ENCODE data around the gene SNTB2. TPM values are rescaled to one million over a fixed set of nuclear protein-coding genes. Genes with fewer than 3 reads are reported as not detected.

SNTB2 gene
- total RNA-seq, 1 donor from 2014 or later: 69.3 TPM

- DNase-seq (ENCODE audit: low read depth in 2 of 2): peak in 1 of 2 donors; percentile 61
Measured at GRCh38 chr16:69179328-69180010, 7.5 kb upstream of the SNTB2 start.

- no peak for DNase-seq (ENCODE audit: low read depth in 2 of 2)
Measured at GRCh38 chr16:69180011-69180338, 7.0 kb upstream of the SNTB2 start.

GRCh38 chr16:69182730-69183416 lies 4.1 kb upstream of the SNTB2 start:
- no peak for DNase-seq (ENCODE audit: low read depth in 2 of 2)

GRCh38 chr16:69187446-69188235 lies 677 bp downstream of the SNTB2 start:
- DNase-seq (ENCODE audit: low read depth in 2 of 2): peak in 1 of 2 donors; percentile 41

GRCh38 chr16:69188236-69188549 lies 1.2 kb downstream of the SNTB2 start:
- peak in 1 of 2 donors; percentile 52 for DNase-seq (ENCODE audit: low read depth in 2 of 2)

GRCh38 chr16:69188716-69189115 lies 1.8 kb downstream of the SNTB2 start:
- DNase-seq (ENCODE audit: low read depth in 2 of 2): peak in 1 of 2 donors; percentile 62

- no peak for DNase-seq (ENCODE audit: low read depth in 2 of 2)
Measured at GRCh38 chr16:69190046-69190588, 3.2 kb downstream of the SNTB2 start.

- no peak for DNase-seq (ENCODE audit: low read depth in 2 of 2)
Measured at GRCh38 chr16:69190598-69190997, 3.6 kb downstream of the SNTB2 start.

- DNase-seq (ENCODE audit: low read depth in 2 of 2): no peak
Measured at GRCh38 chr16:69191136-69191535, 4.2 kb downstream of the SNTB2 start.

GRCh38 chr16:69193855-69194254 lies 6.9 kb downstream of the SNTB2 start:
- no peak for DNase-seq (ENCODE audit: low read depth in 2 of 2)

- no peak for DNase-seq (ENCODE audit: low read depth in 2 of 2)
Measured at GRCh38 chr16:69194488-69194887, 7.5 kb downstream of the SNTB2 start.

- no peak for DNase-seq (ENCODE audit: low read depth in 2 of 2)
Measured at GRCh38 chr16:69195369-69196029, 8.5 kb downstream of the SNTB2 start.

- no peak for DNase-seq (ENCODE audit: low read depth in 2 of 2)
Measured at GRCh38 chr16:69197573-69197972, 10.6 kb downstream of the SNTB2 start.

GRCh38 chr16:69199382-69199781 lies 12.4 kb downstream of the SNTB2 start:
- no peak for DNase-seq (ENCODE audit: low read depth in 2 of 2)

- no peak for DNase-seq (ENCODE audit: low read depth in 2 of 2)
Measured at GRCh38 chr16:69201291-69201690, 14.3 kb downstream of the SNTB2 start.

- no peak for DNase-seq (ENCODE audit: low read depth in 2 of 2)
Measured at GRCh38 chr16:69201787-69202186, 14.8 kb downstream of the SNTB2 start.

GRCh38 chr16:69204172-69204571 lies 17.2 kb downstream of the SNTB2 start:
- DNase-seq (ENCODE audit: low read depth in 2 of 2): no peak

- no peak for DNase-seq (ENCODE audit: low read depth in 2 of 2)
Measured at GRCh38 chr16:69209735-69210134, 22.8 kb downstream of the SNTB2 start.

- DNase-seq (ENCODE audit: low read depth in 2 of 2): peak in 1 of 2 donors; percentile 71
Measured at GRCh38 chr16:69217433-69217832, 30.5 kb downstream of the SNTB2 start.

GRCh38 chr16:69219279-69219678 lies 32.3 kb downstream of the SNTB2 start:
- DNase-seq (ENCODE audit: low read depth in 2 of 2): no peak

- DNase-seq (ENCODE audit: low read depth in 2 of 2): peak in 1 of 2 donors; percentile 16
Measured at GRCh38 chr16:69223882-69224281, 36.9 kb downstream of the SNTB2 start.

GRCh38 chr16:69225121-69225520 lies 38.2 kb downstream of the SNTB2 start:
- DNase-seq (ENCODE audit: low read depth in 2 of 2): peak; percentile 98 to 99
